Thymus (tissue), 11 donors: ENCODE results near the gene POLD2. TPM values are rescaled to one million over a fixed set of nuclear protein-coding genes. Genes with fewer than 3 reads are reported as not detected.

Experiments
- DNase-seq, 9 donors: peaks; one replicate each; pipeline ENCODE4 v3.0.0-alpha.2; 2013; ENCODE audit warnings: low spot score in 9 of 9, low read depth in 6 of 9, missing footprints in 1 of 9
- H3K27ac ChIP-seq, 2 donors: one replicate each; pipeline ENCODE4 v1.5.1; 2013; ENCODE audit warnings: control low read depth in 1 of 2, low read depth in 1 of 2, low read length in 1 of 2, mild to moderate bottlenecking in 1 of 2, moderate library complexity in 1 of 2
- H3K27me3 ChIP-seq, 2 donors: one replicate each; pipeline ENCODE4 v1.5.1; 2013; ENCODE audit warnings: low read length in 1 of 2; ENCODE audit not compliant: control insufficient read depth in 2 of 2, insufficient read depth in 1 of 2
- H3K36me3 ChIP-seq, 2 donors: one replicate each; pipeline ENCODE4 v1.5.1; 2013; ENCODE audit warnings: low read length in 1 of 2, mild to moderate bottlenecking in 1 of 2, moderate library complexity in 1 of 2; ENCODE audit not compliant: control insufficient read depth in 2 of 2, insufficient read depth in 2 of 2
- H3K4me1 ChIP-seq, 2 donors: one replicate each; pipeline ENCODE4 v1.5.1; 2013; ENCODE audit warnings: low read length in 2 of 2; ENCODE audit not compliant: control insufficient read depth in 2 of 2, insufficient read depth in 2 of 2
- H3K4me3 ChIP-seq, 2 donors: one replicate each; pipeline ENCODE4 v1.5.1; 2013; ENCODE audit warnings: low read length in 2 of 2, control low read depth in 1 of 2, mild to moderate bottlenecking in 1 of 2
- H3K9me3 ChIP-seq, 2 donors: one replicate each; pipeline ENCODE4 v1.5.1; 2013; ENCODE audit warnings: low read length in 1 of 2, mild to moderate bottlenecking in 1 of 2; ENCODE audit not compliant: control insufficient read depth in 2 of 2, insufficient read depth in 1 of 2
- WGBS: extraction: QIAGEN DNeasy Blood & Tissue Kit; methylation state at CpG from one replicate; pipeline ENCODE4 v1.1.7; 2013; 5-methylcytosine and 5-hydroxymethylcytosine counted together
- polyA plus RNA-seq: library from polyadenylated mRNA; stranded (reverse); fragments of 200-250 nt; gene quantifications from one replicate; pipeline ENCODE4 v1.2.3, GENCODE V29; 2013
- total RNA-seq: library from RNA; stranded (reverse); fragments of 120-200 nt; gene quantifications from one replicate; pipeline ENCODE4 v1.2.4, GENCODE V29; 2013
- donor health status: healthy.

The POLD2 gene
- total and polyA plus RNA-seq, 2 donors: 44.0 to 79.6 TPM

DNA sequence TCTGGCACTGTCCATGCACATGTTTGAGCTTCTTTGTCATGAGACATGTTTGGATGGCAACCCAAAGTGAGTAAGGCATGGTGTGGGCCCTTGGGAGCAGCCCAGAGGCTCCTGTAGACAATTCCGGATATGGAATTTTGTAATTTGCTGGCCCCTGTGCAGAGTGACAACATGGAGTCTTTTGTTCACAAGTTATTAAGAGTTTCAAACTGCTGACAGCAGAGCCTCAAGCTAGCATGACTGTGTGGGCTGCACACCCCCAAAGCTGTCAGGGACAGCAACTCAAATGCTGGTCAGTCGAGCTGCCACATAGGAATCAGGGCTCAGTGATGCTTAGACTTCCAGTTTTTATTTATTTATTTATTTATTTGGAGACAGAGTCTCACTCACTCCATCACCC, 24.8 kb upstream of the POLD2 start:
- 94% methylated on average over 2 of the region's 2 CpGs for WGBS
- Histone ChIP-seq H3K27ac (no peak overlapping the region), H3K4me1 (peaks cover 14 to 37% of the 10 kb centered on the region in 2 donors), H3K4me3 (no peak overlapping the region), H3K27me3 (peaks cover 16 to 54% of the 10 kb centered on the region in 2 donors), H3K36me3 (no peaks in the 10 kb centered on the region), H3K9me3 (peaks cover 3 to 10% of the 10 kb centered on the region in 2 donors)
- DNase-seq: no peak

DNA sequence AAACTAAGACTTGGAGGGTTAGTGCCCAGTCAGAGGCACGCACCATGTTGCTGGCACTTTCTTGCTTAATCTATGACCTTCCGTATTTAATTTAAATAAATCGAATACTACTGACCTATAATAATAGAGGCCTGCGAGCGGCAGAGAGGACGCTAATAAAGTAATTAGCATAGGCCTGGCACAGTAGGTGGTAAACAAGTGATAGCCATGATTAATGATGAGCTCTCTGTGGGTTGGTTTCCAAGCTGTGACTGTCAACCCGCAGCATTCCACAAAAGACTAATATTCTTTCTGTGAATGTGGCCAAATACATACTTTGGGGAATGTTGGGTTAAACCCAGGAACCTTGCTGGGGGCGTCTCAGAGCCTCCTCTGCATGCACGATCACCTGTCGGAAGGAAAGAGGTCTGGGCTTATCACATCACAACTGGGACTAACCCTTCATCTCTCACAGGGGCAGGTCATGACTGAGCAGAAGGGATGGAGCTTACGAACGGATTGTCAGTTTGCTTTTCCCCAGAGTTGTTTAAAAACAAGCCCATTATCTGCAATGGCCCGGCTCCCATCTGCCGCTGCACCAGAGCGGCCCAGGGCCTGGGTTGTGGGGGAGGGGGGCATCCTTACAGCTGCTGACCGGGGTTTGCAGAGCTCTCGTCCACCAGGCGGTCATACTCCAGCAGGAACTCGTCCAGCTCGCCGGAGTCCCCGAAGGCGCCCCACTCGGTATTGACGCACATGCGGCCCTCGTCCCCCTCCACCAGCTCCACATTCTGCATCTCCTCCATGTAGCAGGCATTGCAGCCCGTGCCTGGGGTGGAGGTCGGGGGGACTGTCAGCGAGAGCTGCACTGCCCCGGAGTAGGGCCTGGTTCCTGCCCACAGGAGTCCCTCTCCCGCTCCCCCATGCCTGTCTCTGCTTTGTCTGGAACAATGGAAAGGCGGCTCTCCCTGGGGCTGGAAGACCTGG, 24.0 kb upstream of the POLD2 start:
- no peak for DNase-seq
- Histone ChIP-seq H3K36me3 (no peaks in the 10 kb centered on the region), H3K9me3 (peaks cover 3 to 10% of the 10 kb centered on the region in 2 donors), H3K27ac (no peak overlapping the region), H3K4me1 (peaks cover 14 to 37% of the 10 kb centered on the region in 2 donors), H3K27me3 (peaks cover 16 to 57% of the 10 kb centered on the region in 2 donors), H3K4me3 (no peak overlapping the region)
- WGBS: 84% methylated on average over 33 of the region's 33 CpGs

DNA sequence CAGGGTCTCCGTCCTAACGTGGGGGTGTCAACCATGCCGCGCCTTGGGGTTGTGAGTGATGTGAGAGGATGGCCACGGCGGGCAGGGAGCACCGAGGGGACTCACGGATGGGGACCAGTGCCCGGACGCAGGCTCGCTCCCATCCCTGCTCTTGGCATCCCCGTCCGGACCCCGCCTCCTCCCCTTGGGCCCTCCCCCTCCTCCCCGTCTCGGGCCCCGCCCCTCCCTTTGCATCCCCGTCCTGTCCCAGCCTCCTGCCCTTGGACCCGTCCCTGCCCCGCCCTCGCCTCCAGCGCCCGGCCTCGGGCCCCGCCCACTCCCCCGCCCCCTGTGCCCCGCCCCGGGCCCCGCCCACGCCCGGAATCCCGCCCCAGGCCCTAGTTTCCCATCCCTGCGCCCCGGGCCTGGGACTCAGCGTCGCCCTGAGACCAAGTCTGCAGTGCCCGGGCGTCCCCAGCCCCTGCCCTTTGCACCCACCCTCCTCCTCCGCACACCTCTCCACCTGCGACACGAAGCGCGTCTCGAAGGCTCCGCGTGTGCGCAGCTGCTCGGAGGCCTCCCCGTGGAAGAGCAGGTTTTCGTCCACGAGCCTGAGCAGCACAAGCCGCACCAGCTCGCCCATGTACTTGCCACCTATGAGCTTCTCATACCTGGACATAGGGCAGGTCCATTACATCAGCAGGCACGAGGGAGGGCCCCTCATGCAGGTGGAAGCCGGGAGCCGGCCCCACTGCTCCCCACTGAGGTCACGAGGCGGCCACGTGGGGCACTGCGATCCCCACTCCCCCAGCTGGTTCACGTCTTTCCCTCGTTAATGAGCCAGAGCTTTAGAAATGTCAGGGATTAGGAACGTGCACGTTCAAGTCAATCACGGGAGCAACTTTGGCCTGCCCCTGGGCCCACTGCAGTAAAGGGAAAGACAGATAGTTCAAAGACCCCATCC, 22.9 kb upstream of the POLD2 start:
- peaks cover 16 to 57% of the 10 kb centered on the region in 2 donors for H3K27me3 ChIP-seq
- peak overlapping the region in 1 of 2 donors; percentile 46 for H3K4me3 ChIP-seq
- peaks cover 14 to 31% of the 10 kb centered on the region in 2 donors for H3K4me1 ChIP-seq
- H3K27ac ChIP-seq: no peak overlapping the region
- H3K9me3 ChIP-seq: peaks cover 3 to 10% of the 10 kb centered on the region in 2 donors
- peak in 4 of 9 donors; percentile 42 to 64 (median 58) for DNase-seq
- 23% methylated on average over 65 of the region's 65 CpGs for WGBS
- H3K36me3 ChIP-seq: no peaks in the 10 kb centered on the region

DNA sequence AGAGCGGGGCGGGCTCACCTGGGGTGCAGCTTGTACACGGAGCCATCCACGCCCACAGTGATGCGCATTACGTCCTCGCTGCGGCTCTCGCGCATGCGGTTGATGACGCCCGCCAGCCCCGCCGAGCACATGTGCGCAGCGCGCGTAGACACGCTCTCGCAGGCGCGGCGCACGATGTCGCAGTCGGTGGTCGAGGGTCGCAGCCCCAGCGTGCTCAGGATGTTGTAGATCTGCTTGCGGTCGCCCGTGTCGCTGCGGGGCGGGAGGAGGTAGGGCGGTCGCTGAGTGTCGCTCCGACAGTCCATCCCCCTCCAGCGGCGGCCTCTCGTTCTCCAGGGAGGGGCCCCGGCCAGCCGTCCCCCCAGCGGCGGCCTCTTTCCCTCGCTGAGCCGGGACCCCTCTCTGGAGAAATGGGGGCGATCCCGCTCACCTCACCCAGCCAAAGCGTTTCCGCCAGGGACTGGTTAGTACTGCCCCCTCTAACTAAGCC, 22.2 kb upstream of the POLD2 start:
- peaks cover 3 to 10% of the 10 kb centered on the region in 2 donors for H3K9me3 ChIP-seq
- peak in 3 of 9 donors; percentile 35 to 50 (median 48) for DNase-seq
- no peaks in the 10 kb centered on the region for H3K36me3 ChIP-seq
- peak overlapping the region in 1 of 2 donors; percentile 46 for H3K4me3 ChIP-seq
- H3K27me3 ChIP-seq: peaks cover 16 to 57% of the 10 kb centered on the region in 2 donors
- H3K4me1 ChIP-seq: peaks cover 8 to 24% of the 10 kb centered on the region in 2 donors
- 16% methylated on average over 53 of the region's 53 CpGs for WGBS
- H3K27ac ChIP-seq: no peak overlapping the region

GRCh38 chr7:44144968-44145478, 21.7 kb upstream of the POLD2 start:
- DNase-seq: no peak
- H3K9me3 ChIP-seq: peaks cover 3 to 10% of the 10 kb centered on the region in 2 donors
- H3K4me3 ChIP-seq: no peak overlapping the region

GRCh38 chr7:44144426-44144967, 21.1 kb upstream of the POLD2 start:
- WGBS: 93% methylated on average over 6 of the region's 6 CpGs
- Histone ChIP-seq H3K4me3 (no peak overlapping the region), H3K36me3 (no peaks in the 10 kb centered on the region), H3K27me3 (peaks cover 16 to 57% of the 10 kb centered on the region in 2 donors), H3K27ac (no peak overlapping the region), H3K4me1 (peaks cover 5 to 15% of the 10 kb centered on the region in 2 donors), H3K9me3 (peaks cover 3 to 10% of the 10 kb centered on the region in 2 donors)
- no peak for DNase-seq

More at GRCh38 chr7:44144968-44145478, 21.7 kb upstream of the POLD2 start:
- H3K27me3 ChIP-seq: peaks cover 16 to 57% of the 10 kb centered on the region in 2 donors
- H3K36me3 ChIP-seq: no peaks in the 10 kb centered on the region
- 66% methylated on average over 31 of the region's 31 CpGs for WGBS
- peaks cover 5 to 19% of the 10 kb centered on the region in 2 donors for H3K4me1 ChIP-seq
- no peak overlapping the region for H3K27ac ChIP-seq

- Histone ChIP-seq H3K27ac (no peak overlapping the region), H3K36me3 (no peaks in the 10 kb centered on the region), H3K4me1 (peaks cover 5 to 15% of the 10 kb centered on the region in 2 donors), H3K9me3 (peaks cover 3 to 10% of the 10 kb centered on the region in 2 donors), H3K4me3 (no peak overlapping the region), H3K27me3 (peaks cover 16 to 51% of the 10 kb centered on the region in 2 donors)
- DNase-seq: no peak
- 89% methylated on average over 6 of the region's 6 CpGs for WGBS
These were observed 20.4 kb upstream of the POLD2 start for GRCh38 chr7:44143646-44144250.

- no peak overlapping the region for H3K4me3 ChIP-seq
- H3K4me1 ChIP-seq: peaks cover 5 to 22% of the 10 kb centered on the region in 2 donors
- 100% methylated on average over 4 of the region's 4 CpGs for WGBS
- no peak overlapping the region for H3K27ac ChIP-seq
- H3K9me3 ChIP-seq: peaks cover 3 to 10% of the 10 kb centered on the region in 2 donors
- H3K36me3 ChIP-seq: no peaks in the 10 kb centered on the region
- peaks cover 16 to 37% of the 10 kb centered on the region in 2 donors for H3K27me3 ChIP-seq
- no peak for DNase-seq
These were observed 18.7 kb upstream of the POLD2 start for GRCh38 chr7:44142028-44142427.
